HepG2 (cell line): ENCODE results near the gene LCK. TPM values are rescaled to one million over a fixed set of nuclear protein-coding genes. Genes with fewer than 3 reads are reported as not detected.

Experiments
- AKAP8 ChIP-seq: sonication (generic); formaldehyde crosslinking; IDR thresholded peaks from 2 replicates; pipeline ENCODE4 v1.5.1; 2020; ENCODE audit warnings: mild to moderate bottlenecking, missing genetic modification reagents
- CC2D1A ChIP-seq: sonication (generic); formaldehyde crosslinking; IDR thresholded peaks from 2 replicates; pipeline ENCODE4 v1.8.1; 2023; ENCODE audit warnings: mild to moderate bottlenecking, missing genetic modification reagents
- CENPX ChIP-seq: sonication (generic); formaldehyde crosslinking; IDR thresholded peaks from 2 replicates; pipeline ENCODE4 v1.9.0; 2021; ENCODE audit warnings: mild to moderate bottlenecking, missing genetic modification reagents, moderate library complexity
- DZIP1 ChIP-seq: sonication (generic); formaldehyde crosslinking; IDR thresholded peaks from 2 replicates; pipeline ENCODE4 v1.5.0; 2020; ENCODE audit warnings: mild to moderate bottlenecking, missing genetic modification reagents
- MIER3 ChIP-seq: IDR thresholded peaks from 2 replicates; pipeline ENCODE4 v1.6.1; 2016; ENCODE audit warnings: missing compliant biosample characterization, borderline replicate concordance
- NCOA5 ChIP-seq: sonication (generic); formaldehyde crosslinking; IDR thresholded peaks from 2 replicates; pipeline ENCODE4 v1.4.0; 2020; ENCODE audit warnings: missing genetic modification reagents
- RELA ChIP-seq: sonication (generic); formaldehyde crosslinking; IDR thresholded peaks from 2 replicates; pipeline ENCODE4 v1.4.0; 2020; ENCODE audit warnings: missing genetic modification reagents
- RFX1 ChIP-seq: fragments of 450-650 bp; IDR thresholded peaks from 2 replicates; pipeline ENCODE4 v1.6.1; 2017
- SALL2 ChIP-seq: sonication (generic); formaldehyde crosslinking; IDR thresholded peaks from 2 replicates; pipeline ENCODE4 v1.8.1; 2023; ENCODE audit warnings: mild to moderate bottlenecking, missing genetic modification reagents, inconsistent platforms
- SMAD1 ChIP-seq: sonication (generic); formaldehyde crosslinking; IDR thresholded peaks from 2 replicates; pipeline ENCODE4 v1.4.0; 2020; ENCODE audit warnings: missing genetic modification reagents, low read depth, mild to moderate bottlenecking, borderline replicate concordance
- USF2 ChIP-seq, 2 experiments: sonication (generic) in 1 of 2; formaldehyde crosslinking in 1 of 2; IDR thresholded peaks; 2 replicates each; pipeline versions ENCODE4 v1.5.1 to v1.6.1; 2011 to 2020; ENCODE audit warnings: borderline replicate concordance in 1 of 2, low read depth in 1 of 2, low read length in 1 of 2, mild to moderate bottlenecking in 1 of 2, missing genetic modification reagents in 1 of 2, moderate library complexity in 1 of 2
- ZNF326 ChIP-seq: sonication (generic); formaldehyde crosslinking; IDR thresholded peaks from 2 replicates; pipeline ENCODE4 v1.4.0; 2020; ENCODE audit warnings: missing genetic modification reagents, borderline replicate concordance
- ZNF577 ChIP-seq: sonication (generic); formaldehyde crosslinking; IDR thresholded peaks from 2 replicates; pipeline ENCODE4 v1.4.0; 2020; ENCODE audit warnings: mild to moderate bottlenecking, low read depth, missing genetic modification reagents, borderline replicate concordance
- ZNF761 ChIP-seq: sonication (generic); formaldehyde crosslinking; conservative IDR thresholded peaks from 2 replicates; pipeline ENCODE4 v1.4.0; 2020; ENCODE audit warnings: mild to moderate bottlenecking, missing genetic modification reagents
- polyA plus RNA-seq, 8 experiments: library from polyadenylated mRNA; depleted of rRNA in 3 of 8; stranded (reverse) in 7 of 8; unstranded in 1 of 8; fragments of >200 nt; fragmentation: Illumina TruSeq in 4 of 8; extraction: Trizol in 4 of 8; gene quantifications; 2 replicates each; pipeline versions ENCODE4 v1.2.1 to v1.2.3, GENCODE V29; 2011 to 2016; ENCODE audit warnings: low read depth in 4 of 8, missing spikeins in 1 of 8, mixed read lengths in 1 of 8; ENCODE audit not compliant: insufficient read depth in 1 of 8
- total RNA-seq, 5 experiments: library from RNA; depleted of rRNA; stranded (reverse); fragments of >200 nt; fragmentation: Illumina TruSeq; extraction: Trizol; gene quantifications; 2 replicates each; pipeline ENCODE4 v1.2.3, GENCODE V29; 2016; ENCODE audit warnings: low read depth in 1 of 5
- TF ChIP-seq, protein P1 (sequence below): sonication (generic); formaldehyde crosslinking; IDR thresholded peaks from 2 replicates; pipeline ENCODE4 v1.8.0; 2022; ENCODE audit warnings: mild to moderate bottlenecking, missing genetic modification reagents
- TF ChIP-seq, protein P2 (sequence below): sonication (generic); formaldehyde crosslinking; IDR thresholded peaks from 2 replicates; pipeline ENCODE4 v1.5.1; 2020; ENCODE audit warnings: missing genetic modification reagents, mild to moderate bottlenecking, borderline replicate concordance
- TF ChIP-seq, protein P3 (sequence below): sonication (generic); formaldehyde crosslinking; IDR thresholded peaks from 2 replicates; pipeline ENCODE4 v1.4.0; 2020; ENCODE audit warnings: missing genetic modification reagents, borderline replicate concordance

The LCK gene
- total and polyA plus RNA-seq, 2 of the 13 experiments (the other 11 are each of a cell fraction or from before 2014, with no cell fraction given) = 0.93 to 1.8 TPM

- no peak for TF ChIP-seq USF2 (IDR thresholded peaks at IDR 0.05; ENCODE audit: low read depth, low read length)
- TF ChIP-seq USF2 (CRISPR knock-in tag; IDR thresholded peaks at IDR 0.05; ENCODE audit: borderline replicate concordance) = no peak
- TF ChIP-seq AKAP8 (CRISPR knock-in tag) = no peak
- TF ChIP-seq CENPX = no peak
- TF ChIP-seq ZNF326 (CRISPR knock-in tag) = no peak
- TF ChIP-seq CC2D1A = no peak
- no peak for TF ChIP-seq RELA
- TF ChIP-seq RFX1 = no peak
- no peak for TF ChIP-seq NCOA5 (CRISPR knock-in tag)
- TF ChIP-seq ZNF761 (CRISPR knock-in tag) = no peak
- TF ChIP-seq, protein P1, sequence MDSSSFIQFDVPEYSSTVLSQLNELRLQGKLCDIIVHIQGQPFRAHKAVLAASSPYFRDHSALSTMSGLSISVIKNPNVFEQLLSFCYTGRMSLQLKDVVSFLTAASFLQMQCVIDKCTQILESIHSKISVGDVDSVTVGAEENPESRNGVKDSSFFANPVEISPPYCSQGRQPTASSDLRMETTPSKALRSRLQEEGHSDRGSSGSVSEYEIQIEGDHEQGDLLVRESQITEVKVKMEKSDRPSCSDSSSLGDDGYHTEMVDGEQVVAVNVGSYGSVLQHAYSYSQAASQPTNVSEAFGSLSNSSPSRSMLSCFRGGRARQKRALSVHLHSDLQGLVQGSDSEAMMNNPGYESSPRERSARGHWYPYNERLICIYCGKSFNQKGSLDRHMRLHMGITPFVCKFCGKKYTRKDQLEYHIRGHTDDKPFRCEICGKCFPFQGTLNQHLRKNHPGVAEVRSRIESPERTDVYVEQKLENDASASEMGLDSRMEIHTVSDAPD (CRISPR knock-in tag) = peak; percentile 38; the same call in 1 of the 2 replicates
- TF ChIP-seq SALL2 (CRISPR knock-in tag) = no peak
- TF ChIP-seq, protein P2, sequence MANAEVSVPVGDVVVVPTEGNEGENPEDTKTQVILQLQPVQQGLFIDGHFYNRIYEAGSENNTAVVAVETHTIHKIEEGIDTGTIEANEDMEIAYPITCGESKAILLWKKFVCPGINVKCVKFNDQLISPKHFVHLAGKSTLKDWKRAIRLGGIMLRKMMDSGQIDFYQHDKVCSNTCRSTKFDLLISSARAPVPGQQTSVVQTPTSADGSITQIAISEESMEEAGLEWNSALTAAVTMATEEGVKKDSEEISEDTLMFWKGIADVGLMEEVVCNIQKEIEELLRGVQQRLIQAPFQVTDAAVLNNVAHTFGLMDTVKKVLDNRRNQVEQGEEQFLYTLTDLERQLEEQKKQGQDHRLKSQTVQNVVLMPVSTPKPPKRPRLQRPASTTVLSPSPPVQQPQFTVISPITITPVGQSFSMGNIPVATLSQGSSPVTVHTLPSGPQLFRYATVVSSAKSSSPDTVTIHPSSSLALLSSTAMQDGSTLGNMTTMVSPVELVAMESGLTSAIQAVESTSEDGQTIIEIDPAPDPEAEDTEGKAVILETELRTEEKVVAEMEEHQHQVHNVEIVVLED = peak; percentile 38; the same call in 1 of the 2 replicates
- TF ChIP-seq MIER3 (CRISPR knock-in tag) = peak; percentile 72; the same call in 1 of the 2 replicates
- TF ChIP-seq ZNF577 = no peak
- TF ChIP-seq, protein P3, sequence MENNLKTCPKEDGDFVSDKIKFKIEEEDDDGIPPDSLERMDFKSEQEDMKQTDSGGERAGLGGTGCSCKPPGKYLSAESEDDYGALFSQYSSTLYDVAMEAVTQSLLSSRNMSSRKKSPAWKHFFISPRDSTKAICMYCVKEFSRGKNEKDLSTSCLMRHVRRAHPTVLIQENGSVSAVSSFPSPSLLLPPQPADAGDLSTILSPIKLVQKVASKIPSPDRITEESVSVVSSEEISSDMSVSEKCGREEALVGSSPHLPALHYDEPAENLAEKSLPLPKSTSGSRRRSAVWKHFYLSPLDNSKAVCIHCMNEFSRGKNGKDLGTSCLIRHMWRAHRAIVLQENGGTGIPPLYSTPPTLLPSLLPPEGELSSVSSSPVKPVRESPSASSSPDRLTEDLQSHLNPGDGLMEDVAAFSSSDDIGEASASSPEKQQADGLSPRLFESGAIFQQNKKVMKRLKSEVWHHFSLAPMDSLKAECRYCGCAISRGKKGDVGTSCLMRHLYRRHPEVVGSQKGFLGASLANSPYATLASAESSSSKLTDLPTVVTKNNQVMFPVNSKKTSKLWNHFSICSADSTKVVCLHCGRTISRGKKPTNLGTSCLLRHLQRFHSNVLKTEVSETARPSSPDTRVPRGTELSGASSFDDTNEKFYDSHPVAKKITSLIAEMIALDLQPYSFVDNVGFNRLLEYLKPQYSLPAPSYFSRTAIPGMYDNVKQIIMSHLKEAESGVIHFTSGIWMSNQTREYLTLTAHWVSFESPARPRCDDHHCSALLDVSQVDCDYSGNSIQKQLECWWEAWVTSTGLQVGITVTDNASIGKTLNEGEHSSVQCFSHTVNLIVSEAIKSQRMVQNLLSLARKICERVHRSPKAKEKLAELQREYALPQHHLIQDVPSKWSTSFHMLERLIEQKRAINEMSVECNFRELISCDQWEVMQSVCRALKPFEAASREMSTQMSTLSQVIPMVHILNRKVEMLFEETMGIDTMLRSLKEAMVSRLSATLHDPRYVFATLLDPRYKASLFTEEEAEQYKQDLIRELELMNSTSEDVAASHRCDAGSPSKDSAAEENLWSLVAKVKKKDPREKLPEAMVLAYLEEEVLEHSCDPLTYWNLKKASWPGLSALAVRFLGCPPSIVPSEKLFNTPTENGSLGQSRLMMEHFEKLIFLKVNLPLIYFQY (CRISPR knock-in tag) = peak; percentile 57; the same call in 1 of the 2 replicates
- TF ChIP-seq DZIP1 = no peak
- TF ChIP-seq SMAD1 (CRISPR knock-in tag) = no peak
Observed at GRCh38 chr1:32321712-32322291, 70.7 kb downstream of the LCK start (continued).
